Caco-2 (cell line): ENCODE results near the gene ACSL5. TPM values are rescaled to one million over a fixed set of nuclear protein-coding genes. Genes with fewer than 3 reads are reported as not detected.

ENCODE experiments used
- BruUV-seq: library from RNA; stranded (reverse); fragments of 400-500 nt; replicated peaks from 2 replicates; lab custom pipeline; 2021; lab: Mats Ljungman, UMichigan
- CTCF ChIA-PET: fragments of 300-600 bp; sonication (Branson Sonifier 250); formaldehyde crosslinking; loops from one replicate; lab custom pipeline; 2022; ENCODE audit warnings: antibody characterized with exemption; lab: Charles Lee
- POLR2A ChIA-PET: fragments of 300-600 bp; sonication (Branson Sonifier 250); formaldehyde crosslinking; loops from one replicate; lab custom pipeline; 2022; ENCODE audit warnings: antibody characterized with exemption; lab: Charles Lee
- DNase-seq, 2 experiments: peaks; one replicate each; pipeline versions ENCODE4 v3.0.0 to v3.0.0-alpha.2; 2020 to 2022
- H3K27me3 ChIP-seq: replicated peaks from 2 replicates; pipeline ENCODE4 v1.6.0; 2011; ENCODE audit warnings: low read length; ENCODE audit not compliant: control insufficient read depth, insufficient read depth
- H3K36me3 ChIP-seq: 2 replicates; pipeline ENCODE4 v1.5.1; 2011; ENCODE audit warnings: low read length; ENCODE audit not compliant: control insufficient read depth, insufficient read depth
- H3K4me1 ChIP-seq: fragments of 250-450 bp; sonication (Bioruptor Pico); 2 replicates; pipeline ENCODE4 v1.5.1; 2020; ENCODE audit warnings: mild to moderate bottlenecking
- H3K4me3 ChIP-seq: 2 replicates; pipeline ENCODE4 v1.5.1; 2011; ENCODE audit warnings: low read depth, mild to moderate bottlenecking, control low read depth, low read length
- H3K9me3 ChIP-seq: fragments of 250-450 bp; sonication (Bioruptor Pico); 2 replicates; pipeline ENCODE4 v1.5.1; 2020; ENCODE audit warnings: mild to moderate bottlenecking, moderate library complexity
- H3K27ac Mint-ChIP-seq: one replicate; pipeline ENCODE4 v1.8.0; 2022; ENCODE audit warnings: mixed read lengths; ENCODE audit not compliant: unreplicated experiment
- H3K27me3 Mint-ChIP-seq: one replicate; pipeline ENCODE4 v1.8.0; 2022; ENCODE audit warnings: mixed read lengths; ENCODE audit not compliant: insufficient read depth, unreplicated experiment
- H3K36me3 Mint-ChIP-seq: one replicate; pipeline ENCODE4 v1.8.0; 2022; ENCODE audit warnings: mild to moderate bottlenecking, mixed read lengths; ENCODE audit not compliant: insufficient read depth, unreplicated experiment
- H3K4me1 Mint-ChIP-seq: one replicate; pipeline ENCODE4 v1.8.0; 2022; ENCODE audit warnings: low read depth, mixed read lengths; ENCODE audit not compliant: unreplicated experiment
- H3K4me3 Mint-ChIP-seq: one replicate; pipeline ENCODE4 v1.8.0; 2022; ENCODE audit warnings: mild to moderate bottlenecking, moderate library complexity, mixed read lengths; ENCODE audit not compliant: unreplicated experiment
- H3K9me3 Mint-ChIP-seq: one replicate; pipeline ENCODE4 v1.8.0; 2022; ENCODE audit warnings: mixed read lengths; ENCODE audit not compliant: unreplicated experiment
- CTCF ChIP-seq, 2 experiments: fragments of 200-600 bp in 1 of 2; IDR thresholded peaks; 1 replicate in 1 of 2; 2 replicates in 1 of 2; pipeline versions ENCODE4 v1.5.1 to v1.8.0; 2011 to 2022; ENCODE audit warnings: antibody characterized with exemption in 1 of 2, control low read depth in 1 of 2, inconsistent platforms in 1 of 2, low read depth in 1 of 2, low read length in 1 of 2, mild to moderate bottlenecking in 1 of 2, moderate library complexity in 1 of 2; ENCODE audit not compliant: insufficient read depth in 1 of 2, severe bottlenecking in 1 of 2, unreplicated experiment in 1 of 2
- intact Hi-C: fragments of 100-400 bp; cut with micrococcal nuclease; formaldehyde crosslinking; loops from one replicate; pipeline ENCODE4 v1.10.0; 2022; ENCODE audit not compliant: unreplicated experiment
- total RNA-seq: library from RNA; stranded (reverse); gene quantifications from 2 replicates; pipeline ENCODE4 v1.2.3, GENCODE V29; 2022

Gene ACSL5
- total RNA-seq, 1 experiment from 2014 or later: 46.6 TPM

- Histone ChIP-seq H3K9me3 (no peaks in the 10 kb centered on the region), H3K4me1 (peaks cover 73% of the 10 kb centered on the region), H3K27me3 (no peaks in the 10 kb centered on the region), H3K36me3 (no peaks in the 10 kb centered on the region; the same call in 1 of the 2 replicates), H3K4me3 (no peak overlapping the region)
- DNase-seq: no peak
- no peak overlapping the region for H3K4me3 Mint-ChIP-seq
- TF ChIP-seq CTCF (IDR thresholded peaks at IDR 0.05; ENCODE audit: insufficient read depth in 1 of 2, low read depth in 1 of 2, low read length in 1 of 2, severe bottlenecking in 1 of 2, unreplicated experiment in 1 of 2): no peak
- no peaks in the 10 kb centered on the region for H3K27me3 Mint-ChIP-seq
- no TSS peak for BruUV-seq
- peaks cover 8% of the 10 kb centered on the region for H3K9me3 Mint-ChIP-seq
- H3K36me3 Mint-ChIP-seq: no peaks in the 10 kb centered on the region
- H3K27ac Mint-ChIP-seq: no peak overlapping the region
- H3K4me1 Mint-ChIP-seq: peaks cover 34% of the 10 kb centered on the region
- POLR2A ChIA-PET: no interaction called here
- CTCF ChIA-PET: interaction anchor here (0.6 kb wide), 1 partner anchor 118 kb away, joined by 3 read pairs; no protein-coding TSS in a partner anchor
- intact Hi-C loops: no loop called here
Observed at GRCh38 chr10:112393341-112393740, 19.4 kb downstream of the ACSL5 start.

- peaks cover 69% of the 10 kb centered on the region for H3K4me1 ChIP-seq
- TSS peak; percentile 79 for BruUV-seq
- intact Hi-C loops: loop anchor here (1.0 to 2.0 kb wide), 3 partner anchors 10 to 19 kb away; partner anchors contain the start of gene ACSL5
Observed at GRCh38 chr10:112393827-112394226, 19.9 kb downstream of the ACSL5 start.

GRCh38 chr10:112394475-112394875, 20.6 kb downstream of the ACSL5 start:
- Mint-ChIP-seq H3K36me3 (no peaks in the 10 kb centered on the region), H3K4me3 (no peak overlapping the region), H3K27ac (no peak overlapping the region), H3K9me3 (no peaks in the 10 kb centered on the region), H3K4me1 (peaks cover 23% of the 10 kb centered on the region), H3K27me3 (no peaks in the 10 kb centered on the region)
- DNase-seq: peak; percentile 70 to 82
- TF ChIP-seq CTCF (IDR thresholded peaks at IDR 0.05; ENCODE audit: insufficient read depth in 1 of 2, low read depth in 1 of 2, low read length in 1 of 2, severe bottlenecking in 1 of 2, unreplicated experiment in 1 of 2): no peak
- no peaks in the 10 kb centered on the region for H3K9me3 ChIP-seq
- H3K4me3 ChIP-seq: no peak overlapping the region
- BruUV-seq: no TSS peak
- intact Hi-C loops: loop anchor here (1.0 to 2.0 kb wide), 3 partner anchors 10 to 20 kb away; partner anchors contain the start of gene ACSL5
- ChIA-PET CTCF (interaction anchor here (0.6 to 1.1 kb wide), 4 partner anchors 11 to 87 kb away, joined by 3 to 6 read pairs (median 4); partner anchors contain the start of gene ACSL5), POLR2A (no interaction called here)
- peaks cover 2% of the 10 kb centered on the region; the same call in 1 of the 2 replicates for H3K36me3 ChIP-seq
- peaks cover 63% of the 10 kb centered on the region for H3K4me1 ChIP-seq
- no peaks in the 10 kb centered on the region for H3K27me3 ChIP-seq

More at GRCh38 chr10:112393827-112394226, 19.9 kb downstream of the ACSL5 start:
- no peak overlapping the region for H3K4me3 Mint-ChIP-seq
- no peak for DNase-seq
- Histone ChIP-seq H3K4me3 (no peak overlapping the region), H3K36me3 (peaks cover 1% of the 10 kb centered on the region; the same call in 1 of the 2 replicates), H3K27me3 (no peaks in the 10 kb centered on the region), H3K9me3 (no peaks in the 10 kb centered on the region)
- CTCF ChIA-PET: interaction anchor here (0.6 kb wide), 1 partner anchor 118 kb away, joined by 3 read pairs; no protein-coding TSS in a partner anchor
- H3K9me3 Mint-ChIP-seq: peaks cover 3% of the 10 kb centered on the region
- no peaks in the 10 kb centered on the region for H3K27me3 Mint-ChIP-seq
- H3K27ac Mint-ChIP-seq: no peak overlapping the region
- no peak for TF ChIP-seq CTCF (IDR thresholded peaks at IDR 0.05; ENCODE audit: insufficient read depth in 1 of 2, low read depth in 1 of 2, low read length in 1 of 2, severe bottlenecking in 1 of 2, unreplicated experiment in 1 of 2)
- peaks cover 29% of the 10 kb centered on the region for H3K4me1 Mint-ChIP-seq
- POLR2A ChIA-PET: no interaction called here
- no peaks in the 10 kb centered on the region for H3K36me3 Mint-ChIP-seq
